T-cell (primary cell): ENCODE measurements around the gene NELL1. TPM values are rescaled to one million over a fixed set of nuclear protein-coding genes. Genes with fewer than 3 reads are reported as not detected.

Experiments used
- ATAC-seq, 4 experiments: fragments of 200-7000 bp in 3 of 4; fragments of 150-1000 bp in 1 of 4; cut with Tn5 transposase; replicated peaks in 1 of 4; 1 replicate in 3 of 4; 2 replicates in 1 of 4; pipeline ENCODE4 v1.10.0; 2021; ENCODE audit warnings: moderate library complexity in 3 of 4, mild to moderate bottlenecking in 2 of 4, moderate number of reproducible peaks in 1 of 4
- CTCF ChIA-PET, 2 donors: fragments of 300-600 bp; sonication (Branson Sonifier 250); formaldehyde crosslinking; loops; one replicate each; lab custom pipeline; 2022; ENCODE audit warnings: antibody characterized with exemption in 2 of 2; lab: Charles Lee
- POLR2A ChIA-PET, 2 donors: fragments of 300-600 bp; sonication (Branson Sonifier 250); formaldehyde crosslinking; loops; one replicate each; lab custom pipeline; 2022; ENCODE audit warnings: antibody characterized with exemption in 2 of 2; lab: Charles Lee
- DNase-seq, 35 experiments: peaks; one replicate each; pipeline versions ENCODE4 v3.0.0 to v3.0.0-alpha.2; 2013 to 2023
- H3K27ac ChIP-seq: one replicate; pipeline ENCODE4 v1.5.1; 2013; ENCODE audit warnings: low read length
- H3K27me3 ChIP-seq, 2 experiments: replicated peaks in 1 of 2; 1 replicate in 1 of 2; 2 replicates in 1 of 2; pipeline versions ENCODE4 v1.6.1 to v1.7.0; 2013; ENCODE audit warnings: low read length in 1 of 2, mixed read lengths in 1 of 2; ENCODE audit not compliant: control insufficient read depth in 2 of 2, insufficient read depth in 2 of 2; ENCODE audit errors: extremely low read depth in 1 of 2
- H3K36me3 ChIP-seq, 2 donors: 1 replicate in 1 of 2; 2 replicates in 1 of 2; pipeline versions ENCODE4 v1.6.1 to v1.7.0; 2013; ENCODE audit warnings: low read length in 1 of 2; ENCODE audit not compliant: control insufficient read depth in 2 of 2, insufficient read depth in 1 of 2; ENCODE audit errors: extremely low read depth in 1 of 2
- H3K4me1 ChIP-seq, 2 experiments: 1 replicate in 1 of 2; 2 replicates in 1 of 2; pipeline versions ENCODE4 v1.6.1 to v1.7.0; 2013; ENCODE audit warnings: low read length in 2 of 2, mixed read lengths in 1 of 2; ENCODE audit not compliant: insufficient read depth in 2 of 2, control insufficient read depth in 1 of 2; ENCODE audit errors: extremely low read depth in 1 of 2
- H3K4me3 ChIP-seq, 2 donors: 1 replicate in 1 of 2; 2 replicates in 1 of 2; pipeline versions ENCODE4 v1.5.1 to v1.7.0; 2013; ENCODE audit warnings: mild to moderate bottlenecking in 2 of 2, low read length in 1 of 2, moderate library complexity in 1 of 2; ENCODE audit not compliant: control insufficient read depth in 1 of 2; ENCODE audit errors: extremely low read depth in 1 of 2
- H3K9me3 ChIP-seq: 2 replicates; pipeline ENCODE4 v1.7.0; 2013
- H3K27ac Mint-ChIP-seq, 2 donors: one replicate each; pipeline ENCODE4 v1.8.0; 2020 to 2021; ENCODE audit warnings: mild to moderate bottlenecking in 2 of 2, mixed read lengths in 2 of 2
- H3K27me3 Mint-ChIP-seq, 2 donors: one replicate each; pipeline ENCODE4 v1.8.0; 2021 to 2022; ENCODE audit warnings: mixed read lengths in 2 of 2
- H3K36me3 Mint-ChIP-seq: one replicate; pipeline ENCODE4 v1.8.0; 2021; ENCODE audit warnings: mixed read lengths
- H3K4me1 Mint-ChIP-seq, 3 donors: one replicate each; pipeline ENCODE4 v1.8.0; 2020 to 2022; ENCODE audit warnings: mixed read lengths in 3 of 3, mild to moderate bottlenecking in 1 of 3
- H3K4me3 Mint-ChIP-seq, 3 donors: one replicate each; pipeline ENCODE4 v1.8.0; 2020 to 2022; ENCODE audit warnings: mild to moderate bottlenecking in 3 of 3, mixed read lengths in 3 of 3, moderate library complexity in 3 of 3
- H3K9me3 Mint-ChIP-seq, 3 donors: one replicate each; pipeline ENCODE4 v1.8.0; 2020 to 2022; ENCODE audit warnings: mixed read lengths in 3 of 3
- WGBS: methylation state at CpG from one replicate; pipeline ENCODE4 v1.1.5; 2013; ENCODE audit warnings: missing lambda C conversion rate; ENCODE audit not compliant: insufficient coverage; 5-methylcytosine and 5-hydroxymethylcytosine counted together
- total RNA-seq, 35 experiments: library from RNA in 6 of 35; stranded (reverse) in 6 of 35; fragments of 120-200 nt in 1 of 35; gene quantifications; one replicate each; pipeline versions ENCODE4 v1.2.1 to v1.2.4 and lab custom pipeline; 2013 to 2026

Gene NELL1
- total RNA-seq, 5 donors from 2014 or later (not counting 1 experiment from before 2014, with no cell fraction given) = not detected

DNA sequence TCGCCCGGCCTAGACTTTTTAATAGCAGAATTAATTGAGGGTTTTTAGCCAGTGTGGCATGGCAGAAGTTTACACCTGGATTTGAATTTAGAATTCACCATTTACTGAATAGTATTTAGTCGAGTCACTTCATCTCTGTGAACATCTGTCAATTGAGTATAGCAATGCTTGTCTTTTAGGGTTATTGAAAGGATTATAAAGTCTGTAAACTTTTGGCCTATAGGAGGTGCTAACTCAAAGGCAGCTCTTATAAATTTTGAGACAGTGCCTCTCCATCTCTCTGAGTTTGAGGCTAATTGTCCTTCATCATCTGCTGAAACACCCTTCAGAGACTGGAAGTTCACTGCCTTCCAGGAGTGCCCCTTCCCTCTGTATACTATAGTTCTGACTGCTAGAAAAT is 205.0 kb downstream of the NELL1 start:
- no peaks in the 10 kb centered on the region for H3K4me1 ChIP-seq
- no CpG with 5 or more reads among the region's 3 CpGs for WGBS
- POLR2A ChIA-PET = no interaction called here
- H3K9me3 ChIP-seq = no peaks in the 10 kb centered on the region
- Mint-ChIP-seq H3K27me3 (peaks cover 0 to 6% of the 10 kb centered on the region in 2 donors), H3K4me1 (no peaks in the 10 kb centered on the region), H3K9me3 (peaks cover 3 to 4% (median 3%) of the 10 kb centered on the region in 3 donors), H3K4me3 (no peak overlapping the region), H3K36me3 (no peaks in the 10 kb centered on the region), H3K27ac (no peak overlapping the region)
- no peak for DNase-seq
- H3K27me3 ChIP-seq = no peaks in the 10 kb centered on the region
- H3K36me3 ChIP-seq = no peaks in the 10 kb centered on the region
- H3K27ac ChIP-seq = no peak overlapping the region
- CTCF ChIA-PET = no interaction called here
- no peak for ATAC-seq
- H3K4me3 ChIP-seq = no peak overlapping the region

DNA sequence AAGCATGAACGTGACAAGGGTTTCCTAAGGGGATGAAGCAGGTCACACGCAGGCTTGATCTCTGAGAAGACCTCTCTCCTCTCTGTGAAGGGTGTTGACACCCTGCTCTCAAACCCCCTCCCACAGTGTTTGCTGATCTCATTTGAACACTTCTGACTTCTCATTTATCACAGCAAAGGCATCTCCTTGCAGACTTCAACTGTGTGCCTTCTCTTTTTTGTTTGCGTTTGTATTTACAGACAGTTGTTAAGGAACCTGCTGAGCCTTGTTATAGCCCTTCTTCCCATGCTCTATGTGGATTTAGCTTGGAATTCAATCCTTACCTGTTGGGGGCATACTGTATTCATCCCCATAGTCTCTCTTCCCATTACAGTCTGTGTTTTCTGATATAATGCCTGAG is 206.5 kb downstream of the NELL1 start:
- H3K4me3 ChIP-seq = no peak overlapping the region
- H3K36me3 Mint-ChIP-seq = no peaks in the 10 kb centered on the region
- no peaks in the 10 kb centered on the region for H3K4me1 Mint-ChIP-seq
- no peak overlapping the region for H3K4me3 Mint-ChIP-seq
- ChIA-PET CTCF (no interaction called here), POLR2A (no interaction called here)
- ATAC-seq (no peak), DNase-seq (no peak)
- WGBS = no CpG with 5 or more reads among the region's 3 CpGs
- H3K27ac Mint-ChIP-seq = no peak overlapping the region
- no peaks in the 10 kb centered on the region for H3K27me3 ChIP-seq
- H3K27ac ChIP-seq = no peak overlapping the region
- no peaks in the 10 kb centered on the region for H3K4me1 ChIP-seq
- H3K9me3 ChIP-seq = no peaks in the 10 kb centered on the region
- no peaks in the 10 kb centered on the region for H3K36me3 ChIP-seq
- peaks cover 0 to 6% of the 10 kb centered on the region in 2 donors for H3K27me3 Mint-ChIP-seq
- peaks cover 3 to 4% (median 3%) of the 10 kb centered on the region in 3 donors for H3K9me3 Mint-ChIP-seq

DNA sequence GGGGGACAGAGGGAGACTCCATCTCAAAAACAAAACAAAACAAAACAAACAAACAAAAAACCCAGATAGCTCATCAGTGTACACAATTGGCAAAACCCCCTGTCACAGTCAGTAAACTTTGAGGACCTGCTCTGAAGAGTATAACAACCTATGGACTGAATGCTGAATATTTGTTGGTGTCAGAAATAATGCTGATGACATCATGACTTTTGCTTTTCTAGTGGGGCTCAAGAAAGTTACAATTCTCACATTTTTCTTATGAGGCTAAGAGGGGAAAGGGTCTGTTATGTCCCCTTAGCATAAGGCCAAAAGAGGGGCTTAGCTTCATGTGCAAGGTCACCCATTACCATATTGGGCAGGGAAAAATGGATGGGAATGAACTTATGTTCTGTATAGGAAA is 207.4 kb downstream of the NELL1 start:
- DNase-seq (no peak), ATAC-seq (no peak)
- H3K4me1 ChIP-seq = no peaks in the 10 kb centered on the region
- no peak overlapping the region for H3K4me3 ChIP-seq
- H3K9me3 ChIP-seq = no peaks in the 10 kb centered on the region
- H3K27ac ChIP-seq = no peak overlapping the region
- no peak overlapping the region for H3K4me3 Mint-ChIP-seq
- no peaks in the 10 kb centered on the region for H3K36me3 Mint-ChIP-seq
- ChIA-PET POLR2A (no interaction called here), CTCF (no interaction called here)
- no peak overlapping the region for H3K27ac Mint-ChIP-seq
- no peaks in the 10 kb centered on the region for H3K27me3 ChIP-seq
- H3K27me3 Mint-ChIP-seq = peaks cover 0 to 6% of the 10 kb centered on the region in 2 donors
- H3K36me3 ChIP-seq = no peaks in the 10 kb centered on the region
- no peaks in the 10 kb centered on the region for H3K4me1 Mint-ChIP-seq
- peaks cover 3 to 4% (median 3%) of the 10 kb centered on the region in 3 donors for H3K9me3 Mint-ChIP-seq

DNA sequence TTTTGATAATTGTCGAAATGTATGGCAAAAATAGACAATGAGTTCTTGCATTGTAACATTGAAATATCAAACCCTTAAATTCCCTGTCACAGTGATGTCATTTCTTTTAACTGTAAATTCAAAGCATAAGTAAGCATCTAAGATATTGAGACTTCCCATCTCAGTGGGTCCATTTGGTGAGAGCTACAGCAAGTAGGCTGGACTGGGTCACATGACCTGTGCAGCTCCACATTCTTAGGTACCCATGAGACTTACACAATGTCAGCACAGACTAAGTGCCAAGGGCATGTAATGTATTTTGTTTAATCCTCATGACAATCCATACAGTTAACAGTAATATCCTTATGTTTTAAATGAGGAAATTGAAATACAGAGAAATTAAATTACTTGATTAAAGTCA is 210.7 kb downstream of the NELL1 start:
- Histone ChIP-seq H3K9me3 (no peaks in the 10 kb centered on the region), H3K27ac (no peak overlapping the region), H3K4me1 (no peaks in the 10 kb centered on the region), H3K4me3 (no peak overlapping the region), H3K36me3 (no peaks in the 10 kb centered on the region), H3K27me3 (no peaks in the 10 kb centered on the region)
- ChIA-PET CTCF (no interaction called here), POLR2A (no interaction called here)
- Mint-ChIP-seq H3K27ac (no peak overlapping the region), H3K4me3 (no peak overlapping the region), H3K4me1 (no peaks in the 10 kb centered on the region), H3K9me3 (peaks cover 3 to 4% (median 3%) of the 10 kb centered on the region in 3 donors), H3K27me3 (peaks cover 0 to 6% of the 10 kb centered on the region in 2 donors), H3K36me3 (no peaks in the 10 kb centered on the region)
- no peak for ATAC-seq
- DNase-seq = no peak
- no CpG with 5 or more reads among the region's 1 CpG for WGBS

DNA sequence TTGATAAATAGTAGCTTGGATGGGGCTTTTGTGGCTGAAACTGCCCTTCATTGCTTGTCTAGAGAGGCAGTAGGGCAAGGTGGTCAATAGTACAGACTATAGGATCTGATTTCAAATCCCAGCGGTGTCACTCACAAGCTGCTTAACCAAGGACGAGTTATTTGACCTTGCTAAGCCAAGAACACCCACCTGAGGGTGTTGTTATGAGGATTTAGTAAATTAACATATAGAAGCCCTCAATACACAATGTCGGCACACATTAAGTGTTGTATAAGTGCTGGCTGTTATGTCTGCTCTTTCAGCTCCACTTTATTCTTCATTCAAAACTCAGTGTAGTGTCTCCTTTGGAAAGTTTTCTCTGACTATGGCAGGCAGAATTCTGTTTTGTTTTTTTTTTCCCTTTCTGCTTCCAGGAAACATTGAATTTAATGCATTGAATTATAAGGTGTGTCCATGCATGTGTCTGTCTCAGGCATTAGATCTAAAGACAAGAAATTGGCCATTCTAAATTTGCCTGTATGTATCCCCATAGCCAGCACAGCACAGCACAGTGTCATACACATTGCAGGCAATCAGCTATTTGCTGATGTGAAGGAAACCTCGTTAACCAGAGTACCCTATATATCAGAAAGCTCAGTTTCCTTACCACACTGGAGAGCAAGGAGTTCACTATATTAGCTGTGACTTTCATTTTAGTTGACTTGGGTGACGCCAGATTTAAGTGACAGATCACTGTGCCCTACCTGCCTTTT is 212.1 kb downstream of the NELL1 start:
- POLR2A ChIA-PET = interaction anchor here in 1 of 2 donors (0.5 kb wide), 1 partner anchor 397 kb away, joined by 3 read pairs; no protein-coding TSS in a partner anchor
- Histone ChIP-seq H3K4me3 (no peak overlapping the region), H3K36me3 (no peaks in the 10 kb centered on the region), H3K4me1 (no peaks in the 10 kb centered on the region), H3K27ac (no peak overlapping the region), H3K27me3 (no peaks in the 10 kb centered on the region), H3K9me3 (no peaks in the 10 kb centered on the region)
- ATAC-seq (no peak), DNase-seq (no peak)
- Mint-ChIP-seq H3K4me3 (no peak overlapping the region), H3K9me3 (peaks cover 3 to 7% (median 3%) of the 10 kb centered on the region in 3 donors), H3K27ac (no peak overlapping the region), H3K27me3 (peaks cover 0 to 3% of the 10 kb centered on the region in 2 donors), H3K36me3 (no peaks in the 10 kb centered on the region), H3K4me1 (no peaks in the 10 kb centered on the region)
- CTCF ChIA-PET = no interaction called here
- WGBS = 67% methylated on average over 1 of the region's 5 CpGs

DNA sequence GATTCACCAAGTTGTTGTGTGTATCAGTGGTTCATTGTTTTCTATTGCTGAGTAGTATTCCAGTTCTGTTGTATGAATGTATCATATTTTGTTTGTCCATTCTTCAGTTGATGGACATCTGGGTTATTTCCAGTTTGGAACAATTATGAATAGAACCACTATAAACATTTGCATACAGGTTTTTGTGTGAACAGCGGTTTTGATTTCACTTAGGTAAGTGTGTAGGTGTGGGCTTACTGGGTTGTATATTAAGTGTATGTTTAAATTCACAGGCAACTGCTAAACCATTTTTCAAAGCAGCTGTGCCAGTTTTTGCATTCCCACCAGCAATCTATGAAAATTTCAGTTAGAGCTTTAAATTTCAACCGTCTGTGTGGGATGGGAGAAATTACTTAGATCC is 217.8 kb downstream of the NELL1 start:
- ATAC-seq = no peak
- Histone ChIP-seq H3K36me3 (no peaks in the 10 kb centered on the region), H3K4me1 (no peaks in the 10 kb centered on the region), H3K9me3 (no peaks in the 10 kb centered on the region), H3K27me3 (no peaks in the 10 kb centered on the region), H3K4me3 (no peak overlapping the region), H3K27ac (no peak overlapping the region)
- CTCF ChIA-PET = no interaction called here
- WGBS = no CpG with 5 or more reads among the region's 2 CpGs
- Mint-ChIP-seq H3K36me3 (no peaks in the 10 kb centered on the region), H3K27ac (no peak overlapping the region), H3K27me3 (no peaks in the 10 kb centered on the region), H3K9me3 (peaks cover 0 to 22% (median 13%) of the 10 kb centered on the region in 3 donors), H3K4me3 (no peak overlapping the region), H3K4me1 (no peaks in the 10 kb centered on the region)
- DNase-seq = no peak
- POLR2A ChIA-PET = no interaction called here
